ENCODE data around the gene WBP1L. TPM values are rescaled to one million over a fixed set of nuclear protein-coding genes. Genes with fewer than 3 reads are reported as not detected.

Gene WBP1L
- total and polyA plus RNA-seq, 4 donors = 12.3 to 43.6 (median 27.6) TPM

- no peak for TF ChIP-seq TAF1 (conservative IDR thresholded peaks at IDR 0.05)
These were observed 29.7 kb upstream of the WBP1L start, which contains the start of gene ARL3 (continued) for GRCh38 chr10:102713814-102714620.

DNA sequence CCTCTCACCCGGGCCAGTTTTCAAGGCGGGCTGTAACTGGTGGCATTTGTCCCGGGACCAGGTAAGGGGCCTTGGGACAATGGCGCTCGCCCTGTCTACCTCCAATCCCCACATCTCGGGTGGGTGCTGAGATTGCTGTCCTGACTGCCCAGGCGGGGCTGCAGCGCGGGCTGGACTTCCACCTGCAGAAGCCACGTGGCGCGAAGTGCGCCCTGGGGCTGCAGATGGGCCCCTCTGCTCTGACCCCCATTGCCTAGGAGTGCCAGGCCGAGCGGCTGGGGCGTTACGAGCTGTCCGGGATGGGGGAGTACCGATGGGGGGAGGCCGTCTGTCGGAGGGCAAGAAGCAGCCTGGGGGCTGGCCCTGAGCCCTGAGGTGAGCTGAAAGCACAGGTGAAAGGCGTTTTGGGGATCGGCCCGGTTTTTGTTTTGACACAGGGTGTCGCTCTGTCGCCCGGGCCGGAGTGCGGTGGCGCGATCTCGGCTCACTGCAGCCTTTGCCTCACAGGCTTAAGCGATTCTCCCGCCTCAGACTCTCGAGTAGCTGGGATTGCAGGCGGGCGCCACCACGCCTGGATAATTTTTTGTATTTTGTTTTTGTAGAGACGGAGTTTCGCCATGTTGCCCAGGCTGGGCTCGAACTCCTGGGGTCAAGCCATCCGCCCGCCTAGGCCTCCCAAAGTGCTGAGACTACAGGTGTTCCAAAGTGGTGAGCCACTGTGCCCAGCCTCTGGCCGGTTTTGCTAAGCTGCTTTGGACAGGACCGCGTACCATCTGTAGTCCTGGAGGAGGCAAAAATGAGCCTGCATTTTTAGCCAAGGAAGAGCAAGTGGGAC is 28.9 kb upstream of the WBP1L start, which contains the start of gene SFXN2:
SFXN2 (plus strand) TSS at position 16 of the 835 bp plus-strand sequence. CDS start 12,001 bp downstream, outside the sequence.
- TF ChIP-seq, protein P1, sequence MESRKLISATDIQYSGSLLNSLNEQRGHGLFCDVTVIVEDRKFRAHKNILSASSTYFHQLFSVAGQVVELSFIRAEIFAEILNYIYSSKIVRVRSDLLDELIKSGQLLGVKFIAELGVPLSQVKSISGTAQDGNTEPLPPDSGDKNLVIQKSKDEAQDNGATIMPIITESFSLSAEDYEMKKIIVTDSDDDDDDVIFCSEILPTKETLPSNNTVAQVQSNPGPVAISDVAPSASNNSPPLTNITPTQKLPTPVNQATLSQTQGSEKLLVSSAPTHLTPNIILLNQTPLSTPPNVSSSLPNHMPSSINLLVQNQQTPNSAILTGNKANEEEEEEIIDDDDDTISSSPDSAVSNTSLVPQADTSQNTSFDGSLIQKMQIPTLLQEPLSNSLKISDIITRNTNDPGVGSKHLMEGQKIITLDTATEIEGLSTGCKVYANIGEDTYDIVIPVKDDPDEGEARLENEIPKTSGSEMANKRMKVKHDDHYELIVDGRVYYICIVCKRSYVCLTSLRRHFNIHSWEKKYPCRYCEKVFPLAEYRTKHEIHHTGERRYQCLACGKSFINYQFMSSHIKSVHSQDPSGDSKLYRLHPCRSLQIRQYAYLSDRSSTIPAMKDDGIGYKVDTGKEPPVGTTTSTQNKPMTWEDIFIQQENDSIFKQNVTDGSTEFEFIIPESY (IDR thresholded peaks at IDR 0.05) = no peak
- peak; percentile 71 for TF ChIP-seq REST (IDR thresholded peaks at IDR 0.05)
- TF ChIP-seq, protein P2, sequence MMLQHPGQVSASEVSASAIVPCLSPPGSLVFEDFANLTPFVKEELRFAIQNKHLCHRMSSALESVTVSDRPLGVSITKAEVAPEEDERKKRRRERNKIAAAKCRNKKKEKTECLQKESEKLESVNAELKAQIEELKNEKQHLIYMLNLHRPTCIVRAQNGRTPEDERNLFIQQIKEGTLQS (IDR thresholded peaks at IDR 0.05) = no peak
- TF ChIP-seq TAF1 (conservative IDR thresholded peaks at IDR 0.05) = peak; percentile 75
- no peak for TF ChIP-seq GABPA (IDR thresholded peaks at IDR 0.05 in 1 of 2, conservative IDR thresholded peaks at IDR 0.05 in 1 of 2)
- peak; percentile 0 for TF ChIP-seq SP1 (IDR thresholded peaks at IDR 0.05)
- TF ChIP-seq RXRA (IDR thresholded peaks at IDR 0.05) = no peak
- TF ChIP-seq NR2F2 (IDR thresholded peaks at IDR 0.05) = no peak
- peak; percentile 25 to 49 for TF ChIP-seq HNF4A (conservative IDR thresholded peaks at IDR 0.05)
- TF ChIP-seq, protein P3, sequence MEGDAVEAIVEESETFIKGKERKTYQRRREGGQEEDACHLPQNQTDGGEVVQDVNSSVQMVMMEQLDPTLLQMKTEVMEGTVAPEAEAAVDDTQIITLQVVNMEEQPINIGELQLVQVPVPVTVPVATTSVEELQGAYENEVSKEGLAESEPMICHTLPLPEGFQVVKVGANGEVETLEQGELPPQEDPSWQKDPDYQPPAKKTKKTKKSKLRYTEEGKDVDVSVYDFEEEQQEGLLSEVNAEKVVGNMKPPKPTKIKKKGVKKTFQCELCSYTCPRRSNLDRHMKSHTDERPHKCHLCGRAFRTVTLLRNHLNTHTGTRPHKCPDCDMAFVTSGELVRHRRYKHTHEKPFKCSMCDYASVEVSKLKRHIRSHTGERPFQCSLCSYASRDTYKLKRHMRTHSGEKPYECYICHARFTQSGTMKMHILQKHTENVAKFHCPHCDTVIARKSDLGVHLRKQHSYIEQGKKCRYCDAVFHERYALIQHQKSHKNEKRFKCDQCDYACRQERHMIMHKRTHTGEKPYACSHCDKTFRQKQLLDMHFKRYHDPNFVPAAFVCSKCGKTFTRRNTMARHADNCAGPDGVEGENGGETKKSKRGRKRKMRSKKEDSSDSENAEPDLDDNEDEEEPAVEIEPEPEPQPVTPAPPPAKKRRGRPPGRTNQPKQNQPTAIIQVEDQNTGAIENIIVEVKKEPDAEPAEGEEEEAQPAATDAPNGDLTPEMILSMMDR (IDR thresholded peaks at IDR 0.05; ENCODE audit: low read depth, low read length, missing input control) = no peak
- peak; percentile 58 for TF ChIP-seq YY1 (IDR thresholded peaks at IDR 0.05)
- Histone ChIP-seq H3K9ac (ENCODE audit: low read depth in 1 of 2, low read length in 2 of 2) (peak within 1 kb of the TSS; percentile 58 to 62), H3K36me3 (ENCODE audit: control insufficient read depth in 4 of 4, insufficient read depth in 3 of 4, low read depth in 1 of 4, low read length in 3 of 4) (peaks cover 0 to 2% (median 0%) of the 10 kb centered on the region in 4 donors), H3K27me3 (ENCODE audit: control insufficient read depth in 4 of 4, insufficient read depth in 4 of 4, low read length in 3 of 4) (no peaks in the 10 kb centered on the region), H3K4me3 (ENCODE audit: low read depth in 1 of 3, low read length in 3 of 3) (peak within 1 kb of the TSS; percentile 73 to 98 (median 96)), H3K9me3 (ENCODE audit: control insufficient read depth in 4 of 4, low read length in 3 of 4) (no peaks in the 10 kb centered on the region), H3K4me1 (ENCODE audit: control insufficient read depth in 4 of 4, insufficient read depth in 4 of 4, low read length in 3 of 4) (peaks cover 6 to 38% (median 24%) of the 10 kb centered on the region in 4 donors), H3K27ac (ENCODE audit: low read depth in 1 of 2, low read length in 2 of 2) (peak within 1 kb of the TSS; percentile 86 to 90)
- DNase-seq (ENCODE audit: low spot score) = no peak
- 2% methylated on average over 46 of the region's 46 CpGs for WGBS

Data from liver (tissue), 9 donors.